Pancreas (tissue), 10 donors: Measurements from ENCODE around the gene CEBPB. TPM values are rescaled to one million over a fixed set of nuclear protein-coding genes. Genes with fewer than 3 reads are reported as not detected.

ENCODE experiments used
- ATAC-seq, 4 donors: fragments of 200-7000 bp; cut with Tn5 transposase; one replicate each; pipeline versions ENCODE4 v1.8.0 to v1.9.1; 2020; ENCODE audit warnings: mild to moderate bottlenecking in 4 of 4, moderate library complexity in 4 of 4
- DNase-seq, 6 donors: peaks; one replicate each; pipeline ENCODE4 v3.0.0-alpha.2; 2020
- FAIRE-seq: peaks from 2 replicates; lab custom pipeline; 2012; peaks lifted over from hg19 to GRCh38; lab: Jason Lieb, UNC
- H3K27ac ChIP-seq, 4 donors: fragments of 200-600 bp; sonication (generic); 1 replicate in 3 of 4; 2 replicates in 1 of 4; pipeline versions ENCODE4 v1.5.0 to v1.8.0; 2020
- H3K27me3 ChIP-seq, 4 donors: fragments of 200-600 bp; one replicate each; pipeline ENCODE4 v1.8.0; 2021
- H3K36me3 ChIP-seq, 3 donors: fragments of 200-600 bp; sonication (generic) in 1 of 3; one replicate each; pipeline versions ENCODE4 v1.5.0 to v1.8.0; 2020 to 2021
- H3K4me1 ChIP-seq, 3 donors: fragments of 200-600 bp; one replicate each; pipeline ENCODE4 v1.8.0; 2021
- H3K4me3 ChIP-seq, 4 donors: fragments of 200-600 bp; sonication (generic) in 2 of 4; one replicate each; pipeline versions ENCODE4 v1.5.0 to v1.8.0; 2020 to 2021
- H3K9me3 ChIP-seq, 4 donors: fragments of 200-600 bp; one replicate each; pipeline ENCODE4 v1.8.0; 2021
- CTCF ChIP-seq, 4 donors: fragments of 200-600 bp; sonication (generic) in 3 of 4; IDR thresholded peaks; one replicate each; pipeline versions ENCODE4 v1.5.0 to v1.8.0; 2021; ENCODE audit warnings: antibody characterized with exemption in 4 of 4
- WGBS, 2 donors: extraction: QIAGEN DNeasy Blood & Tissue Kit; methylation state at CpG; one replicate each; pipeline ENCODE4 v1.1.7; 2013; 5-methylcytosine and 5-hydroxymethylcytosine counted together
- intact Hi-C, 3 donors: fragments of 100-400 bp; cut with DNase I; formaldehyde crosslinking; loops; one replicate each; pipeline versions ENCODE4 v1.11.1 to v1.14.2; 2022
- polyA plus RNA-seq, 2 donors: library from polyadenylated mRNA; stranded (reverse); fragments of 200-250 nt; gene quantifications; one replicate each; pipeline ENCODE4 v1.2.3, GENCODE V29; 2013
- total RNA-seq, 6 donors: library from RNA; stranded (reverse); fragmentation: NEBNext Ultra II Directional in 4 of 6; extraction: Animal tissue kit (Norgen Biotek cat#: 25700) in 4 of 6; gene quantifications; one replicate each; pipeline versions ENCODE4 v1.2.1 to v1.2.4, GENCODE V29; 2021 to 2023
- donor health status: healthy with polysubstance abuse.
- donor health status: DM: no; HTN: no; CAD: no; lungs with moderate emphysema.
- donor health status: DM: no; HTN: no; CAD: no.
- donor health status: control.
- donor health status: control.
- donor health status: Bipolar disorder and iron deficiency.
- donor health status: DM: yes; HTN: yes; CAD: no.
- donor health status: DM: no; HTN: no; CAD: no.
- donor health status: DM: no; HTN: no; CAD: no.
- donor health status: DM: yes; HTN: yes; CAD: no.

CEBPB gene
- total RNA-seq (10 to 100 TPM; 18.9 to 83.4 (median 37.0) TPM), polyA plus RNA-seq (10 to 100 TPM; 10.9 to 16.0 TPM)

- H3K9me3 ChIP-seq, result no peaks in the 10 kb centered on the region
- FAIRE-seq (no peak), ATAC-seq (peak; percentile 68 to 79 (median 76)), DNase-seq (peak; percentile 88 to 96 (median 93))
- intact Hi-C loops, result loop anchor here in 1 of 3 donors (2.0 to 10.0 kb wide), 2 partner anchors 94 to 270 kb away; no protein-coding TSS in a partner anchor
- peak within 1 kb of the TSS; percentile 61 to 99 (median 94) for H3K4me3 ChIP-seq
- H3K4me1 ChIP-seq, result no peaks in the 10 kb centered on the region
- peak; percentile 69 to 86 (median 74) for TF ChIP-seq CTCF (IDR thresholded peaks at IDR 0.05)
- peak within 1 kb of the TSS; percentile 95 to 100 (median 98) for H3K27ac ChIP-seq
- H3K36me3 ChIP-seq, result peaks cover 0 to 7% (median 0%) of the 10 kb centered on the region in 3 donors
- 1% methylated on average over 67 to 89 of the region's 89 CpGs for WGBS, 2 donors
- H3K27me3 ChIP-seq, result no peaks in the 10 kb centered on the region
These were observed at the start of gene CEBPB for GRCh38 chr20:50190251-50191064. CEBPB (plus strand) TSS chr20:50190830; CDS start chr20:50191034, 204 bp downstream.

- Histone ChIP-seq H3K4me3 (no peak overlapping the region), H3K36me3 (peaks cover 0 to 11% (median 3%) of the 10 kb centered on the region in 3 donors), H3K27me3 (no peaks in the 10 kb centered on the region), H3K4me1 (peaks cover 5 to 10% (median 8%) of the 10 kb centered on the region in 3 donors), H3K9me3 (no peaks in the 10 kb centered on the region), H3K27ac (no peak overlapping the region)
- no peak for TF ChIP-seq CTCF (IDR thresholded peaks at IDR 0.05)
- no peak for FAIRE-seq
- intact Hi-C loops, result no loop called here
- peak in 3 of 4 donors; percentile 9 to 34 (median 22) for ATAC-seq
- no peak for DNase-seq
- WGBS, 2 donors, result 72 to 79% methylated on average over 6 of the region's 6 CpGs
These were observed 49.5 kb upstream of the CEBPB start for GRCh38 chr20:50141018-50141675.

- 90 to 92% methylated on average over 12 of the region's 12 CpGs for WGBS, 2 donors
- intact Hi-C loops, result no loop called here
- DNase-seq, result no peak
- TF ChIP-seq CTCF (IDR thresholded peaks at IDR 0.05), result no peak
- Histone ChIP-seq H3K9me3 (no peaks in the 10 kb centered on the region), H3K36me3 (peaks cover 0 to 11% (median 3%) of the 10 kb centered on the region in 3 donors), H3K4me3 (no peak overlapping the region), H3K4me1 (peaks cover 8 to 10% (median 8%) of the 10 kb centered on the region in 3 donors), H3K27me3 (no peaks in the 10 kb centered on the region), H3K27ac (no peak overlapping the region)
- no peak for ATAC-seq
- no peak for FAIRE-seq
These were observed 48.6 kb upstream of the CEBPB start for GRCh38 chr20:50141811-50142561.

GRCh38 chr20:50142812-50143211 lies 47.8 kb upstream of the CEBPB start:
- FAIRE-seq (no peak), ATAC-seq (no peak), DNase-seq (no peak)
- TF ChIP-seq CTCF (IDR thresholded peaks at IDR 0.05), result no peak
- Histone ChIP-seq H3K36me3 (peaks cover 0 to 11% (median 3%) of the 10 kb centered on the region in 3 donors), H3K27me3 (no peaks in the 10 kb centered on the region), H3K4me3 (no peak overlapping the region), H3K4me1 (peaks cover under 1 to 8% (median 7%) of the 10 kb centered on the region in 3 donors), H3K27ac (no peak overlapping the region), H3K9me3 (no peaks in the 10 kb centered on the region)
- intact Hi-C loops, result no loop called here
- WGBS, 2 donors, result 88 to 94% methylated on average over 6 of the region's 6 CpGs
